ENCODE measurements around the gene ELFN2. TPM values are rescaled to one million over a fixed set of nuclear protein-coding genes. Genes with fewer than 3 reads are reported as not detected.
"Not testable (repeated sequence)": the region's sequence is repeated elsewhere in the genome, so short reads cannot be mapped to it uniquely, and the experiment has no call there.

The ELFN2 gene
- total RNA-seq, 1 experiment from 2014 or later, result 0.34 TPM

DNA sequence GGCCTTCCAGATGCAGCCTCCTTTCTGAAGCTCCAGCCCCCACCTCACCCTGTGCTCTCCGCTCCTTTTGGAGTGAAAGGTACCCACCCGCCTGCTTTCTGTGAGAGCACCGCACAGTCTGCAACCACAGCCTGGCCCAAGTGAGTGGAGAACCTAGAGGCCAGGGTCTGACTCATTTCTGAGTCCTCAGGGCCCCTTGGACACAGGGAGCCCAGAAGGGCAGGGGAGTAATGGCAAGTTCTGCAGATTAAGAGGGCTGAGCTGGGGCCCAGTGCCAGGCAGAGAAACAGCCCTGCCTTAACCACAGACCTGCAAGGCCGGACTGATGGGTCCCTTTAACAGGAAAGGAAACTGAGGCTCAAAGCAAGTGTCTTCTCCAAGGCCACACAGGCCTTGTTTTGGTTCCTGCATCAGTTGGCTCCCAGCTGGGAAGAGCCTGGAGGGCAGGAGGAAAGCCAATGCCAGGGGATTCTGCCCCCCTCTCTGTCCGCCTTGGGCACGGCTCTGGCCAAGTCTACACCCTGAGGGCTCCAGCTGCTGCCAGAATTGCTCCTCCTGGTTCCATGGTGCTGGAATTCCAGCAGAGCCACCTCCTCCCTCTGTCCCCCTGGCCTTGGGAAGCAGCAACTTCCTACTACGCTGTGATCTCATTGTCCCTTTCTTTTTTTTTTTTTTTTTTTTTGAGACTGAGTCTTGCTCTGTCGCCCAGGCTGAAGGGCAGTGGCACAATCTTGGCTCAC lies 89.9 kb downstream of the ELFN2 start:
- DNase-seq (ENCODE audit: low read depth, low spot score), result no peak
- in situ Hi-C loops (cut with HindIII; ENCODE audit: low pct_unique_long_range_greater_than_20kb, low sequenced_read_pairs), result no loop called here

GRCh38 chr22:37336579-37336978 lies 90.7 kb downstream of the ELFN2 start:
- in situ Hi-C loops (cut with HindIII; ENCODE audit: low pct_unique_long_range_greater_than_20kb, low sequenced_read_pairs), result no loop called here
- no peak for DNase-seq (ENCODE audit: low read depth, low spot score)

DNA sequence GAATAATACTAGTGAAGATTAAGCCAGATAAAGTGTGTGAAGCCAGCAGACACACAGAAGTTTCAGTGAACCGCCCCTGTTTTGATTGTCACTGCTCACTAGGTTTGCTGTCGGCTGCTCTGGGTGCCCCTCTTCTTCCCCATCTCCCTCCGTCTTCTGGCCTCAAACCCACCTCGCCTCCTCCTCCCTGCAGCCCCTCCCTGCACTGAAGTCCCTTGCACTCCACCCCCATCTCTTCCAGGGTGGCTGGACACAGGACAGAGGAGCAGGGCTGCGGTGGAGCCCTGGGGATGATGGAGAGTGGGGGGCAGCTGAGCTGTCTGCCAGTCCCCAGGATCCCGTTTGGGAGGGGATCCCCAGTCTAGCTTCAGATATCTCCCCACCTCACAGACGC lies 91.5 kb downstream of the ELFN2 start:
- no peak for DNase-seq (ENCODE audit: low read depth, low spot score)
- in situ Hi-C loops (cut with HindIII; ENCODE audit: low pct_unique_long_range_greater_than_20kb, low sequenced_read_pairs), result no loop called here

- in situ Hi-C loops (cut with HindIII; ENCODE audit: low pct_unique_long_range_greater_than_20kb, low sequenced_read_pairs), result no loop called here
Measured at GRCh38 chr22:37334859-37335805, 92.1 kb downstream of the ELFN2 start.

GRCh38 chr22:37334461-37334858 lies 92.8 kb downstream of the ELFN2 start:
- in situ Hi-C loops (cut with HindIII; ENCODE audit: low pct_unique_long_range_greater_than_20kb, low sequenced_read_pairs), result no loop called here
- no peak for DNase-seq (ENCODE audit: low read depth, low spot score)

More at GRCh38 chr22:37334859-37335805, 92.1 kb downstream of the ELFN2 start:
- DNase-seq (ENCODE audit: low read depth, low spot score), result peak; percentile 20

DNA sequence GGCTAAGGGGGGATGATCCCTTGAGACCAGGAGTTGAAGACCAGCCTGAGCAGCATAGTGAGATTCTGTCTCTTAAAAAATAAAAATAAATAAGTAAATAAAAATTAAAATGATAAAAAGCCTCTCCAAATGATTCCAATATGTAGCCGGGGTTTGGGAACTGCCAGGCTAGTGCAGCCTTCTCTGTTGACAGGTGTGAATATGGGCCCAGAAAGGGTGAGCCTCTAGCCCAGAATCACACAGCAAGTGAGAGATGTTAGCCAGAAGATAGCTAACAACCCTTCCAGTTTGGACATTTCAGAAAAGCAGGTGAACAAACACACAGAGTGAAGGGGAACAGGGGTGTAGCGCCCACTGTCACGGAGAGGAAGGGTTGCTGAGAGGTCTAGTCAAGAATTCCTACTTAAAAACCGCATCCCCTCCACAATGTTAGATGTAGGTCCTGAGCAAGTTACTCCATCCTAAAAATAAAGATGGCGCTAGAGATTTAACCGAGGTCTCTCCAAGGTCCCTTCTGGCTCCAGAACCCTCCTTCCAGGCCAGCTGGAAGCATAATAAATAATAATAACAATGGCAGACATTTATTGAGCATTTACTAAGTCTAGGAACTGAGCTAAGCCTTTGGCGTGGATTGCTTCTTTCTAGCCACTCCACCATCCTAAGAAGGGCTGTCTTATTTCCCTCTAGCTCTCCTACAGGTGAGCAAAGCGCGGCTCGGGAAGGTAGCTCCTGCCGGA lies 93.4 kb downstream of the ELFN2 start:
- in situ Hi-C loops (cut with HindIII; ENCODE audit: low pct_unique_long_range_greater_than_20kb, low sequenced_read_pairs), result no loop called here
- no peak for DNase-seq (ENCODE audit: low read depth, low spot score)

DNA sequence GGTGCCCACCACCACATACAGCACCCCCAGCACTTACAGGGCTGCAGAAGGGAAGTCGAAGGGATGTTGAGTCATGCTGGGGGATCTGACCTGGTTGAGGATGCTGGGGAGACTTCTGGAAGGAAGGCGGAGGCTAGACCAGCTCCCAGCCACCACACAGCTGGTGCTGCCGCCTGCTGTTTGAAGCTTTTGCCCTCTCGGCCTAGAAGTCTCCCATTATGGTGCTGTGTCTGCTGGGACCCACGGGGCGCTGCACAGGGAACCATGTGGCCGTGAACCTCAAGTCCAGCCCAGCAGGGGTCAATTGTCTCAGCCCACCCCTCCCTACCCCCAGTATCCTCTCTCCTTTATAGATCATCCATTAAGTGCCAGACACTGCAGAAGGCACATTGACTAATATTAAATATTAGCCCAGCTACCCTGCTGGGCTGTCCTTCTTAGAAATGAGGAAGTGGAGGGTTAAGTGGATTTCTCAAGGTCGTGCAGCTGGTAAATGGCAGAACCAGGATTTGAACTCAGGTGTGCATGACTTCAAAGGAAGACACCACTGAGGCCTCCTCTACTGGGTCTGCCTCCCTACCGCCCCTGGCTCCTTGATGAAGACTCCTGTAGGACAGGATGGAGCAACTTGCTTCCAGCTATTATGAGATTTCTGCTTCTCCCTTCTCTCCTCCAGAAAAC lies 95.3 kb downstream of the ELFN2 start:
- peak; percentile 18 for DNase-seq (ENCODE audit: low read depth, low spot score)
- in situ Hi-C loops (cut with HindIII; ENCODE audit: low pct_unique_long_range_greater_than_20kb, low sequenced_read_pairs), result no loop called here

DNA sequence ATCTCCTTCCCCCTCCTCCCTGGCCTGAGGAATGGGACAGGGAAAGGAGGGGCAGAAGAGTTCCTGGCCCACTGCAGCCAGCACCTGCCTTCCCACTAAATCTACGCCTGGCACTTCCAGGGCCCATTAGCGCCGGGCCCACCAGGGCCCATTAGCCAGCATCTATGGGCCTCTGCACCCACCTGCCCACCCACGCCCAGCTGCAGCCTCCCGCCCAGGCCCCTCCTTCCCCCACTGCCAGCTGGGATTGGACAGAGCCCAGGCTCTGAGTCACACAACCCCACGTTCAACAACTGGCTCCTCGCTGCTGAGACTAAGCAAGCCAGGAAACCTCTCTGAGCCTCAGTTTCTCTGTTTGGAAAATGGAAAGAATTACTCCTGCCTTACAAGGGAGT lies 96.2 kb downstream of the ELFN2 start:
- DNase-seq (ENCODE audit: low read depth, low spot score), result no peak
- in situ Hi-C loops (cut with HindIII; ENCODE audit: low pct_unique_long_range_greater_than_20kb, low sequenced_read_pairs), result no loop called here

- in situ Hi-C loops (cut with HindIII; ENCODE audit: low pct_unique_long_range_greater_than_20kb, low sequenced_read_pairs), result no loop called here
Measured at GRCh38 chr22:37330200-37331033, 96.9 kb downstream of the ELFN2 start.

DNA sequence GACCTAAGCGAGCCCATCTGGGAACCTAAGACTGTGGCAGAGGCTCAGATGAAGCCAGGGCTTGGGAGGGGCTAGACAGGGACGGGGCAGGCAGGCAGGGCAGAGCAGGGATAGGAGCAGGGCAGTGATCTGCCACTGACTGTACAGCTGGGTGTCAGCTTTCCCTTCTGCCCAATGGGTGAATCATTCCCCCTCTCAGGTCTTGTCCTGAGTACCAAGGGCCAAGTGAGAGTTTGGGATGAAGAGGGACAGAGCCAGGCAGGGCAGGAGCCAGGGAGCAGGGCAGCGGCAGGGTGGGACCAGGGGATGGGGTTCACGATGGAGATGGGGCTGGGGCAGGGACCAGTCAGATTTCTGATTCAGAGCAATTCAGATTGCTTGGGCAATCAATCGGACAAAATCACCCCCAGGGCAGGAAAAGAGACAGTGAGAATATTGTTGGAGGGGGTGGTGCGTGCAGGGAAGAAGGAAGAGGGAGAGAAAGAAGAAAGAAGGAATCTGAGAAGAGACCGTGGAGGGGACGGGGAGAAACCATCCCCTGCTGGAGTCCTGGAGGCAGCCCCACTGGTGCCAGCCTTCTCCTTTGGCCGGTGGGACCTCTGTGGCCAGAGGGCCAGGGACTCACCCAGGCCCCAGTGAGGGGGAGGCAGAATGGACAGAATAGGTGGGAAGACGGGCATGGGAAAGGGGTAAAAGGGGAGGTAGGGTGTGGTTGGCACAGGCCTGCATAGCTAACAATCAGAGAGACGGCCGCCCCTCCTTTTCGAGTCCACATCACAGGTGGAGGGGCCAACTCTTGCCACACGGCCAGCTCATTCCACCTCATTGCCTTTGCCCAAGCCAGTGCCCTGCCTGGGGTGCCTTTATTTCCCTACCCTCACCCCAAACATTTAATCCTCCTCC lies 97.8 kb downstream of the ELFN2 start:
- DNase-seq (ENCODE audit: low read depth, low spot score), result peak; percentile 51
- in situ Hi-C loops (cut with HindIII; ENCODE audit: low pct_unique_long_range_greater_than_20kb, low sequenced_read_pairs), result loop anchor here (10.0 kb wide), 1 partner anchor 65 kb away; no protein-coding TSS in a partner anchor

More at GRCh38 chr22:37330200-37331033, 96.9 kb downstream of the ELFN2 start:
- peak; percentile 80 for DNase-seq (ENCODE audit: low read depth, low spot score)

DNA sequence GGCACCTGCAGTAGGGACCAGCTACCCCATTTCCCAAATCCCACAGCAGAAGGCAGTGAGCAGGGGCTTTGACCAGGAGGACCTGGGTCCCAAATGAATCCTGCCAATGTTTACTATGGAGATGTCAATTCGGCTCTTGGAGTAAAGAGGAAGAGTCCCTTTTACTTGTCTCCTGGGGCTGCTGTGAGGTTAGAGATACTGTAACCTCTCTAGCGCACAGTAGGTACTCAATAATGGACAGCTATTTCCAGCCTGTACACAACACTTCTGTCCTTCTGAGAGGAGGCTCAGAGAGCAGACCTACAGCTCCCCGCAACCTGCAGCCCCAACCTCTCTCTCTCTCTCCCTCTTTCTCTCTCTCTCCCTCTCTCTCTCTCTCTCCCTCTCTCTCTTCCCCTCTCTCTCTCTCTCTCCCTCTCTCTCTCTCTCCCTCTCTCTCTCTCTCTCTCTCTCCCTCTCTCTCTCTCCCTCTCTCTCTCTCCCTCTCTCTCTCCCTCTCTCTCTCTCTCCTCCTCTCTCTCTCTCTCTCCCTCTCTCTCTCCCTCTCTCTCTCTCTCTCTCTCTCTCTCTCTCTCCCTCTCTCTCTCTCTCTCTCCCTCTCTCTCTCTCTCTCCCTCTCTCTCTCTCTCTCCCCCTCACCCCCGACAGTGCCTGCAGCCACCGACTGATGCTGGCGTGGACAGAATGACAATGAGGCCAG lies 98.6 kb downstream of the ELFN2 start:
- in situ Hi-C loops (cut with HindIII; ENCODE audit: low pct_unique_long_range_greater_than_20kb, low sequenced_read_pairs), result loop anchor here (10.0 kb wide), 1 partner anchor 66 kb away; no protein-coding TSS in a partner anchor
- not testable (repeated sequence) for DNase-seq (ENCODE audit: low read depth, low spot score)

DNA sequence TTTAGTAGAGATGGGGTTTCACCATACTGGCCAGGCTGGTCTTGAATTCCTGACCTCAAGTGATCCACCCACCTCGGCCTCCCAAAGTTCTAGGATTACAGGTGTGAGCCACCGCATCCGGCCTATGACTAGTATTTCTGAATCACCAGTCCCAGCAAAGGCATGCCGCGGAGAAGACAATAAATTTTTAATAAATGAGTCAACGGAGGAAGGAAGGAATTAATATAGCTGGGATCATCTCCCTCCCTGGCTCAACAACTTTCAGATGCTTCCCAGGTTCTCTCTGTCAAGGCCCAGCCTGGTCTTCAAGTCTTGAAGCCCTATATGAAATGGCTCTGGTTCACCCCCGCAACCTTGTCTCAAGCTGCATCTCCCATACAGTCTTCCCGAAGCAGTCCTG lies 99.3 kb downstream of the ELFN2 start:
- DNase-seq (ENCODE audit: low read depth, low spot score), result no peak
- in situ Hi-C loops (cut with HindIII; ENCODE audit: low pct_unique_long_range_greater_than_20kb, low sequenced_read_pairs), result loop anchor here (10.0 kb wide), 1 partner anchor 67 kb away; no protein-coding TSS in a partner anchor

GRCh38 chr22:37326726-37327125 lies 100.6 kb downstream of the ELFN2 start:
- DNase-seq (ENCODE audit: low read depth, low spot score), result no peak
- in situ Hi-C loops (cut with HindIII; ENCODE audit: low pct_unique_long_range_greater_than_20kb, low sequenced_read_pairs), result loop anchor here (10.0 kb wide), 1 partner anchor 68 kb away; no protein-coding TSS in a partner anchor

DNA sequence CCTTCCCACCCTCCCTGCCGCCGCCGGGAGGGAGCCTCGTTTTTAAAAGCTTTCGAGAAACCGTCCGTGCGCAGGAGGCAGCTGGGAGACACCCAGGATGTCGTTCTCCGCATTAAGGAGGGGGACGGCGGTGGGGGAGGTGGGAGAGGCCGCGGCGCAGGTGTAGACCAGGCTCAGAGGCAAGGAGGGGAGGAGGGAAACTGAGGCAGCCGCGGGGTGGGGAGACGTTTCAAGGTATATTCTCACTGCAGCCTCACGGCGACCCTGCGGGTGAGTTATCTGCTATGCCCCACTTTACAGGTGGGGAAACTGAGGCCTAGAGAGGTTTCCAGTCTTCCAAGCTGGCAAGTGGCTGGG lies 102.3 kb downstream of the ELFN2 start:
- in situ Hi-C loops (cut with HindIII; ENCODE audit: low pct_unique_long_range_greater_than_20kb, low sequenced_read_pairs), result loop anchor here (10.0 kb wide), 1 partner anchor 70 kb away; no protein-coding TSS in a partner anchor
- no peak for DNase-seq (ENCODE audit: low read depth, low spot score)

All from SK-MEL-5 (cell line).